GM21717 (cell line): ENCODE data around the gene PRKAR2B.
"Not testable (repeated sequence)": the region's sequence is repeated elsewhere in the genome, so short reads cannot be mapped to it uniquely, and the experiment has no call there.

ENCODE experiments used
- ATAC-seq: cut with Tn5 transposase; IDR thresholded peaks from one replicate; pipeline ENCODE4 v1.9.1; 2021; ENCODE audit warnings: mild to moderate bottlenecking, moderate library complexity; ENCODE audit not compliant: unreplicated experiment

PRKAR2B gene

DNA sequence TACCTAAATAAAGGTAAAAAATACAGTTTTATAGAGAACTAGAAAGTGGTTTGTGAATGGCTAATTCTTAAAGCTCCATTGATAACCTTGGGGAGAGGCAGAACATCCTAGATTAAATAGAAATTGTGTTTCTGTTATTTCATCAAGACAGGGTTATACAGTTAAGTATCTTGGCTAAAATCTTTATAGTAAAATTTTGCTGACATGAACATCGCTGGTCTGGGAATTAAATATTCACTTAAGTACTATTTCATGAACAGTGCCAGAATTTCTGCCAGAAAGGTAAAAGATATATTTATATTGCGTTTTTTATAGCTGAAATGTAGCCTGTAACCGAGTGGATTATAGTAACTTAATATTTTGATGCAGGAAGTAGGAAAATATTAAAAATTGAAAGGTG lies 70.6 kb downstream of the PRKAR2B start:
- ATAC-seq: no peak

GRCh38 chr7:107115762-107116540 lies 71.4 kb downstream of the PRKAR2B start:
- no peak for ATAC-seq

DNA sequence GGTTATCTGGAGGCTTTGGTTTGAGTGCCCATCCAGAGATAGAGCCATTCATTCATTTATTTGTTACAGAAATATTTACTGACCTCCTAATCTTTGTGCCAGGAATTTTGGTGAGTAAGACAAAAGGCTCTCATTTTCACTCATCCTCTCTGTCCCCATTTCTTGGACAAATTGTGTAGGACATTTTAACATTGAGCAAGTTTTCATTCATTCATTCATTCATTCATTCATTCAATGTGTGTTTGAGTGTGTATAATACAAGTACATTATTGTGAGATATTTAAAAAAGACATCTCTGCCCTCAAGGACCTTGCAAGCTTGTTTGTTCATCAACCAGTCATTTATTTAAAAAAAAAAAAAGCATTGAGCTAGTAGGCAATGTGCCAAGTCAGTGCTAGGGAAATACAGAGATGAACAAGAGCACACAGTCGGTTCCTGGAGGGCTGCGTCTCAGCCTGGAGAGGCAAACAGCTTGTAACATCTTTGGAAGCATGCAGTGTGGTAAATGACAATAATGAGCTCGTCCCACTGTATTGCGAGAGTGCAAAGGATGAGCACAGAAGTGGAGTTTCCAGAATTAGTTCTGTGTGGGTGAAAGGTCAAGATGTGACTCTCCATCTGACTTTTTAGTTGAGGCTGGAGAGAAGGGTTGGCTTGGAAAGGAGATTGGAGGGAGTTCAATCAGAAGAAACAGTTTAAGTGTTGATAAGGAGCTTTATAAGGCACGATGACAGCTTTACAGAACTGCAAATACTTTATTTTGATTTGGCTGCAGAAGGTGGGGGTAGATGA lies 73.8 kb downstream of the PRKAR2B start:
- no peak for ATAC-seq

GRCh38 chr7:107119376-107120105 lies 75.0 kb downstream of the PRKAR2B start:
- no peak for ATAC-seq

DNA sequence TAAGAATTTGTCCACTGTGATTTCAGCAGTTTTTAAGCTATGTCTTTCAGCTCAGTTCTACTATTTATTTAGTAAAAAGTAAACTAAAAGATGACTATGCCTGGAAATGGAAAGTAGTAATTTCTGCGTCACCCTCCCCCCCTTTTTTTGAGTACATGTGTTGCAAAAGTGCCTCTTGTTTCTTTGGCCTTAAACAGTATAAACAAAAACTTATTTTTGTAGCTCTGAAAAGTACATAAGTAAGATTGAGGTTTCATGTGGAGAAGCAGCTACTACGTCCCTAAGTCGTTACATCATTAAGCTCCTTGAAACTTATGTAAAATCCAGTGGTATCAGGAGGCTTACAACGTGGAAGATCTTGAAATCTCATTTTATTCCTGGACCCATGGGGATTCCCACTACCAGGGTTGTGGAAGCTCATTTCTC lies 78.0 kb downstream of the PRKAR2B start:
- ATAC-seq: no peak

DNA sequence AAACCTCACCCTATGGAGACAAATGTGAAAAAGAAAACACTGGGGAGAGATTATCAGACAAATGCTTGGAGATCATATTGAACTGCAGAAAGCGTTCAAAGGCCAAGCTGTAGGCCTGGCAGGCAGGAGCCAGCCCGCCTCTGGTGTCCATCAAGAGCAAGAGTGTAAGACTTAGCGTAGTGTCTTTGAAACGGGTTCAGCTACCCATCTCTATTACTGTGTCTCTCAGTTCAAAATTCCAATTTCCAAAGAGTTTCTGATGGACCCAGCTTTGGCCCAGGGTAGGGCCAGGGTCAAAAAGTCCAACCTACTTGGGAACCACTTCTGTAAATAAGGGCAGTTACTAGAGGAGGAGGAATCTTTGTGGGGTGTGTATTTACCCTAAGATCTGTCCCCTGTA lies 78.9 kb downstream of the PRKAR2B start:
- no peak for ATAC-seq

- no peak for ATAC-seq
Measured at GRCh38 chr7:107125475-107125874, 81.0 kb downstream of the PRKAR2B start.

GRCh38 chr7:107128217-107128616 lies 83.7 kb downstream of the PRKAR2B start:
- ATAC-seq: no peak

- ATAC-seq: no peak
Measured at GRCh38 chr7:107128748-107129147, 84.2 kb downstream of the PRKAR2B start.

GRCh38 chr7:107130487-107131220 lies 86.1 kb downstream of the PRKAR2B start:
- no peak for ATAC-seq

DNA sequence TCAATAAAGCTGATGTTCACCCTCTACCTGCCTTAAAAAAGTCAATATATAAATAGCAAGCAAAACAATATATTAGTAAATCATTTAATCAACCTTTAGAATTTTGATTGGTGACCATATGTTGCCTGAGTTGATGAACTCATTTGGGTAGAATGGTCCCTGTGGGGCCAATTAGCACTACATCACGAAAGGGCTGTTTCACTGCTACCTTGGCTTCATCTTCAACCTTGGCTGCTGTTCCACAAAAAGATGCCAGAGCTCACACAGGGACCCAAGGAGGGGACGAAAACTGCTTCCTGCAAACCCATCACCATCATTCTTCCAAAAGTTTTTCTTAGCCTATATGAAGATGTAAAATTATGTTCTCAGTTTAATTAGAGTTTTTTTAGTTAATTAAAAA lies 88.9 kb downstream of the PRKAR2B start:
- no peak for ATAC-seq

DNA sequence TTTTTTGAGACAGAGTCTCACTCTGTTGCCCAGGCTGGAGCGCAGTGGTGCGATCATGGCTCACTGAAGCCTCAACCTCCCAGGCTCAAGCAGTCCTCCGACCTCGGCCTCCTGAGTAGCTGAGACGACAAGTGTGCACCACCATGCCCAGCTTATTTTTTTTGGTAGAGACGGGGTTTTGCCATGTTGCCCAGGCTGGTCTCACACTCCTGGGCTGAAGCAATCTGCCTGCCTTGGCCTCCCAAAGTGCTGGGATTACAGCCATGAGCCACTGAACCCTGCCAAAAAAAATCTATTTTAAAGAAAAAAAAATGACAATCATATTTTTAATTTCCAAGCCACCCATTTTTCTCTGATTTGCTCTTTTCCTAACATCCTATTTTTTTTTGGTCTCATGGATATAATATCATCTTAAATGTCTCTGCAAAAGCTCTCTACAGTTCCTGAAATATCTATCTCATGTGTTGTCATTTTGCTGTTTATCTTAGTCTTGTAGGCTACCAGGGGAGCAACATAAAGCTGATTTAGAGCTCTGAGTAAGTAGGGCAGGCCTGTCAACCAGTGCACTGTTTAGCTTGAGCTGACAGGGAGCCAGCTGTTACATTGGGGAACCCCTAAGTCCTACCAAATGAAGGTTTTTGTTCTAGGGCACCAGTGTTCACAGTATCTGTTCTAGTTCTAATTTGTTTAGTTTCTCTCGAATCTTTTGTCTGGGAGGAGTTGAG lies 94.4 kb downstream of the PRKAR2B start:
- ATAC-seq: no peak

DNA sequence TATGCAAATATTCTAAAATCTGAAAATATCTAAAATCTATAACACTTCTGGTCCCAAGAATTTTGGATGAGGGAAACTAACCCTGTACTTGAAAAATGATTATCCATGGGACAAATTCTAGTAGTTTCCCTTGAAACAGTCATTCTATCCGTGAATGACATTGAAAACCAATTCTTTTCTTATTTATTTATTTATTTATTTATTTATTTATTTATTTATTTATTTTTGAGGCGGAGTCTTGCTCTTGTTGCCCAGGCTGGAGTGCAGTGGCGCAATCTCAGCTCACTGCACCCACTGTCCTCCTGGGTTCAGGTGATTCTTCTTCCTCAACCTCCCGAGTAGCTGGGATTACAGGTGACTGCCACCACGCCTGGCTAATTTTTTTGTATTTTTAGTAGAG lies 99.4 kb downstream of the PRKAR2B start:
- ATAC-seq: not testable (repeated sequence)

DNA sequence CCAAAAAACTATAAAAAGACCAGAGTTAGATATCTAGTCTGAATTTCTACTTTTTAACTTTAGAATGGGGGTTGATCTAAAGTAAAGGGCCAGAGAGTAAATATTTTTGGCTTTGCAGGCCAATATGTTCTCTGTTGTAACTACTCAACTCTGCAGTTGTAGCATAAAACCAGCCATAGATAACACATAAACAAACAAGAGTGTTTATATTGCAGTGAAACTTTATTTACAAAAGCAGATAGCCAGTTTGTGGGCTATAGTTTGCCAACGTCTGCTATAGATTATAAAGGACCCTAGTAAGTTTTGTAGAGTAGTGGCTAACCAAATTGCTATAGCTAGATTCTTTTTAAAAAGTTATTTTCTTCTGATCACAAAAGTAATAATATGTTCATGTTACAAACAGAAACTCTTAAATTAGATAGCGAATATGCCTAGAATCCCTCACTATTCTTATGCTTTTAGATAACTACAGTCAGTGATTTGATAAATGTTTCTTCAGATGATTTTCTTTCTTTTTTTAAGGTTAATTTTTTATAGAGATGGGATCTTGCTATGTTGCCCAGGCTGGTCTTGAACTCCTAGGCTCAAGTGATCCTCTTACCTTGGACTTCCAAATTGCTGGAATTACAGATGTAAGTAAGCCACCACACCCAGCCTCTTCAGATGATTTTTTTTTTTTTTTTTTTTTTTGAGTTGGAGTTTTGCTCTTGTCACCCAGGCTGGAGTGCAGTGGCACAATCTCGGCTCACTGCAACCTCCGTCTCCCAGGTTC lies 100.7 kb downstream of the PRKAR2B start:
- ATAC-seq: no peak

GRCh38 chr7:107147464-107148393 lies 103.2 kb downstream of the PRKAR2B start:
- no peak for ATAC-seq

DNA sequence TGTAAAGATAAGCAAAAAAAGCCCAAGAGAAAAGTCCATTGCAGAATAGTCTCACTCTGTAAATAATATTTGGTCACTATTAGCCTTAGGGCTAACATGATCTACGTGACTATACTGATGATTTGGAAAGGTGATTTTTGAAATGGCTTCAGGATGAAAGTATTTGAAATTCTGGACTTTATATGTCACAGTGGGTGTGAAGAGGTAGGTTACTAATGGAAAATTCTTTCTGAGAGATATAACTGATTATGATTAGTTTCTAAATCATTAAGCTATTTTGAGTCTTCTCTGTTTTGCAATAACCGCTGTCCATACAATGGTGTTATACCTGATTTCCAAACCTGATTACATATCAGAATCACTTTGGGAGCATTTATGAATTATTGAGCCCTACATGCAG lies 104.2 kb downstream of the PRKAR2B start:
- no peak for ATAC-seq

DNA sequence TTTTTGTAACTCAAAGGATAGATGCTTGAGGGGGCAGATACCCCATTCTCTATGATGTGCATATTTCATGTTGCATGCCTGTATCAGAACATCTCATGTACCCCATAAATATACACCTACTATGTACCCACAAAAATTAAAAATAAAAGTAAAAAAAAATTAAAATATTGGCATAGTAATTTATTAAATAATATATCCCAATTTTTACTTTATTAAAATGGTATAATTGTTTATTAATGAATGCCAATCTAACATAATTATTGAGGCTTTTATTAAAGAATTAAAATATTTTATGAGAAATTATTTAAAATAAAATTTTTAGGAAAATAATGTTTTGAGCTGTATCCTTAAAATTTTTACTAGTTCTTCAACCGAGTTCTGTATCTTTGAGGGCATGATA lies 105.4 kb downstream of the PRKAR2B start:
- no peak for ATAC-seq

- no peak for ATAC-seq
Measured at GRCh38 chr7:107150375-107151073, 106.0 kb downstream of the PRKAR2B start.
